Choroid plexus epithelial cell (primary cell): Measurements from ENCODE around the gene SOX10.

Source experiments
- DNase-seq: peaks from one replicate; pipeline ENCODE4 v3.0.0-alpha.2; 2010; ENCODE audit warnings: low read depth
- H3K4me3 ChIP-seq: 2 replicates; pipeline ENCODE4 v1.5.1; 2011; ENCODE audit warnings: low read depth, mild to moderate bottlenecking, control low read depth, low read length, moderate library complexity
- CTCF ChIP-seq: conservative IDR thresholded peaks from 2 replicates; pipeline ENCODE4 v1.5.1; 2011; ENCODE audit warnings: low read depth, mild to moderate bottlenecking, control low read depth, inconsistent platforms, low read length, moderate library complexity

The SOX10 gene

DNA sequence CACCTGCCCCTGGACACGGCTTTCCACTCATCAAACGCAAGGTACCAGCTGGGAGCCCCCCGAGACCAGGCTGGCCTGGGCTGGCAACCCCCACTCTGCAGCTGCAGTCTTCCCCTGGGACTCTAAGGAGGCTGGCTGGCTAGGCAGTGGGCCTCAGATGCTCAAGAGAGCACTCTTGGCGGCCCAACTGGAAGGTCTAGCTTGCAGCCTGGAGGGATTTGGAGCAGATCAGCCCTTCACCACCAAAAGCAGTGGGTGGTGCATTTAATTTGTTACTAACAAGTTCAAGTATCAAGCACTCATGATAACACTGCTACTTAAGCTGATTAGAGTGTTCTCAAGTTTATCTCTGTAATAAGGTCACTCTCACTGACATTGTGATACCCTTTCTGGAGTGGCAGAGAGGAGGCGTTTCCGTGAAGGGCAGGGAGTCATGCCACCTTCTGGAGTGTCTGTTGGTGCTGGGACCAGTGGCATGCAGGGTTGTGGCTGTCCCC, 52.4 kb downstream of the SOX10 start:
- no peak overlapping the region for H3K4me3 ChIP-seq
- no peak for DNase-seq
- no peak for TF ChIP-seq CTCF

- no peak for TF ChIP-seq CTCF
- DNase-seq, result no peak
- no peak overlapping the region for H3K4me3 ChIP-seq
Measured at GRCh38 chr22:37930952-37931440, 53.4 kb downstream of the SOX10 start.

GRCh38 chr22:37930270-37930951, 53.9 kb downstream of the SOX10 start:
- peak; percentile 62 for DNase-seq
- H3K4me3 ChIP-seq, result no peak overlapping the region

GRCh38 chr22:37929390-37929789, 55.0 kb downstream of the SOX10 start:
- no peak overlapping the region for H3K4me3 ChIP-seq
- no peak for TF ChIP-seq CTCF
- DNase-seq, result no peak

More at GRCh38 chr22:37930270-37930951, 53.9 kb downstream of the SOX10 start:
- peak; percentile 71 for TF ChIP-seq CTCF

GRCh38 chr22:37927637-37927936, 56.8 kb downstream of the SOX10 start:
- DNase-seq, result no peak
- H3K4me3 ChIP-seq, result no peak overlapping the region
- TF ChIP-seq CTCF, result no peak

- no peak overlapping the region for H3K4me3 ChIP-seq
- no peak for DNase-seq
- no peak for TF ChIP-seq CTCF
Measured at GRCh38 chr22:37926771-37927636, 57.4 kb downstream of the SOX10 start.
